ENCODE data around the gene WIPF2.

DNA sequence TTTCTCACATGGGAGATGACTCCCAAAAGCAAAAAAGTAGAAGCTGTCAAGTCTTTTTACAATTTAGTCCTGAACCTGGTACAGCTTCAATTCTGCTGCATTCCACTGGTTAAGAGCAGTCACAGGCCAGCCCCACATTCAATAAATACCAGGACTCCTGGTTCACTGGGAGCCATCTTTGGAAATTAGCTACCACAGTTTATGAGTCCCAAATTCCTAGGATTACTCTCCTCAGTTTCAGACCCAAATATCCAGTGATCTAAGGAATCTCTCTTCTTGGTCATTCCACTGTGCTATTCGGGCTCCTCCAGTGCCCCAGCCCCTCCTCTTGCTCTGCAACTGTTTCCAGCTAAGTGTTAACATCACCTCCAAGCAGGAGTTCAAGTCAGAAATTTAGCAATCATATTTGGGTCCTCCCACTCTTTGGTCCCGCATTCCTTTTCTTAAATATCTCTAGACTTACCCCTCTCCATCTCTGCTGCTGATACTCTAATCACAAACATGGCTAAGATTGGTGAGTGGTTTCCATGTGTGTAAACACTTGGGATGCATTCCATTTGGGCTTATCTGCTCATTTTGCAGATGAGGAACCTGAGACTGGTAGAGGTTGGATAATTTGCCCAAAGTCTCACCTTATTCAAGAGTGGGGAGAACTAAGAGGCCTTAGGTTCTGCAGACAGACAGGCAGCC lies 9.6 kb upstream of the WIPF2 start:
- TF ChIP-seq EP300 (IDR thresholded peaks at IDR 0.05) (no peak), POLR2A (IDR thresholded peaks at IDR 0.05) (no peak)

All from ovary (tissue), 1 donor.